Measurements from ENCODE around the gene SORCS3.

DNA sequence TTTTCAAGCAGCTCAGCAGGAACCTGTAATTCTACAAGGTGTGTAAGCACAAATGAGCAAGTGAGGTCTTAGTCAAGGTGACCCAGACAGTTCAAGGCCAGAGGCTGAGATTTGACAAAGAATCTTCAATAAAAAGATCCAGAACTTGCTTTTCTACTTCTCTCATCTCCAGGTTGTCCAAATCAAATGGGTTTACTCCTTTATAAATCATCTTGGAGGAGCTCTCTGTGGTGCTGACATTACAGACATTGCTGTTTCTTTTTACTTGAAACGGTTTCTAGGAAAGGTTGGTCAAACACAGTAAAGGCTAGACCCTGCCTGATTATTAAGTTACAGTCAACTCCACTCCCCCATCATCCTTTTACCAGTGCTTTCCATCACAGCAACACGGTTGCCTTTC, 504.6 kb downstream of the SORCS3 start:
- TF ChIP-seq, protein P1, sequence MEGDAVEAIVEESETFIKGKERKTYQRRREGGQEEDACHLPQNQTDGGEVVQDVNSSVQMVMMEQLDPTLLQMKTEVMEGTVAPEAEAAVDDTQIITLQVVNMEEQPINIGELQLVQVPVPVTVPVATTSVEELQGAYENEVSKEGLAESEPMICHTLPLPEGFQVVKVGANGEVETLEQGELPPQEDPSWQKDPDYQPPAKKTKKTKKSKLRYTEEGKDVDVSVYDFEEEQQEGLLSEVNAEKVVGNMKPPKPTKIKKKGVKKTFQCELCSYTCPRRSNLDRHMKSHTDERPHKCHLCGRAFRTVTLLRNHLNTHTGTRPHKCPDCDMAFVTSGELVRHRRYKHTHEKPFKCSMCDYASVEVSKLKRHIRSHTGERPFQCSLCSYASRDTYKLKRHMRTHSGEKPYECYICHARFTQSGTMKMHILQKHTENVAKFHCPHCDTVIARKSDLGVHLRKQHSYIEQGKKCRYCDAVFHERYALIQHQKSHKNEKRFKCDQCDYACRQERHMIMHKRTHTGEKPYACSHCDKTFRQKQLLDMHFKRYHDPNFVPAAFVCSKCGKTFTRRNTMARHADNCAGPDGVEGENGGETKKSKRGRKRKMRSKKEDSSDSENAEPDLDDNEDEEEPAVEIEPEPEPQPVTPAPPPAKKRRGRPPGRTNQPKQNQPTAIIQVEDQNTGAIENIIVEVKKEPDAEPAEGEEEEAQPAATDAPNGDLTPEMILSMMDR (conservative IDR thresholded peaks at IDR 0.05), result no peak
- no peak for TF ChIP-seq ZFX (IDR thresholded peaks at IDR 0.05)

Data from C4-2B (cell line).